PC-9 (cell line): ENCODE data around the gene KIF6. TPM values are rescaled to one million over a fixed set of nuclear protein-coding genes. Genes with fewer than 3 reads are reported as not detected.

Source experiments
- BruUV-seq: library from RNA; stranded (reverse); fragments of 400-500 nt; replicated peaks from 2 replicates; lab custom pipeline; 2021; lab: Mats Ljungman, UMichigan
- CTCF ChIA-PET: fragments of 300-600 bp; sonication (Branson Sonifier 250); formaldehyde crosslinking; loops from one replicate; lab custom pipeline; 2022; ENCODE audit warnings: antibody characterized with exemption; lab: Charles Lee
- POLR2A ChIA-PET: fragments of 300-600 bp; sonication (Branson Sonifier 250); formaldehyde crosslinking; loops from one replicate; lab custom pipeline; 2022; ENCODE audit warnings: antibody characterized with exemption; ENCODE audit not compliant: unreplicated experiment; lab: Charles Lee
- DNase-seq, 2 experiments: peaks; one replicate each; pipeline versions ENCODE4 v3.0.0 to v3.0.0-alpha.2; 2015 to 2022; ENCODE audit warnings: mixed read lengths in 1 of 2
- H2AFZ ChIP-seq: fragments of 200-600 bp; sonication (generic); 2 replicates; pipeline ENCODE4 v1.8.1; 2017; ENCODE audit warnings: antibody characterized with exemption
- H3F3A ChIP-seq: fragments of 200-600 bp; sonication (generic); 2 replicates; pipeline ENCODE4 v1.8.1; 2017; ENCODE audit warnings: antibody characterized with exemption, mild to moderate bottlenecking, low read depth; ENCODE audit not compliant: insufficient read depth
- H3K27ac ChIP-seq: fragments of 200-600 bp; sonication (generic); 2 replicates; pipeline ENCODE4 v1.6.1; 2016; ENCODE audit warnings: mixed run types
- H3K27me3 ChIP-seq: fragments of 200-600 bp; sonication (generic); 2 replicates; pipeline ENCODE4 v1.6.1; 2016; ENCODE audit warnings: low read depth, mixed run types; ENCODE audit not compliant: insufficient read depth
- H3K36me3 ChIP-seq: fragments of 200-600 bp; sonication (generic); 2 replicates; pipeline ENCODE4 v1.6.1; 2016; ENCODE audit warnings: low read depth, mixed run types
- H3K4me1 ChIP-seq: fragments of 200-600 bp; sonication (generic); replicated peaks from 2 replicates; pipeline ENCODE4 v1.6.1; 2016; ENCODE audit warnings: mixed run types; ENCODE audit not compliant: insufficient read depth
- H3K4me2 ChIP-seq: fragments of 200-600 bp; sonication (generic); 2 replicates; pipeline ENCODE4 v1.6.1; 2017; ENCODE audit warnings: mixed run types
- H3K4me3 ChIP-seq: fragments of 200-600 bp; sonication (generic); 2 replicates; pipeline ENCODE4 v1.6.1; 2016; ENCODE audit warnings: mixed run types
- H3K79me2 ChIP-seq: fragments of 200-600 bp; sonication (generic); 2 replicates; pipeline ENCODE4 v1.6.1; 2017; ENCODE audit warnings: low read depth, mixed run types
- H3K9me2 ChIP-seq: fragments of 200-600 bp; sonication (generic); 2 replicates; pipeline ENCODE4 v1.8.1; 2017; ENCODE audit warnings: mild to moderate bottlenecking; ENCODE audit not compliant: insufficient read depth
- H3K9me3 ChIP-seq: fragments of 200-600 bp; sonication (generic); 2 replicates; pipeline ENCODE4 v1.8.1; 2016; ENCODE audit warnings: low read depth; ENCODE audit not compliant: insufficient read depth
- H4K20me1 ChIP-seq: fragments of 200-600 bp; sonication (generic); 2 replicates; pipeline ENCODE4 v1.8.1; 2017; ENCODE audit not compliant: insufficient read depth
- CTCF ChIP-seq: fragments of 200-600 bp; sonication (generic); conservative IDR thresholded peaks from 2 replicates; pipeline ENCODE4 v1.6.1; 2017; ENCODE audit warnings: mixed run types, antibody characterized with exemption, mild to moderate bottlenecking, moderate library complexity
- EZH2 ChIP-seq: fragments of 200-600 bp; sonication (generic); IDR thresholded peaks from 2 replicates; pipeline ENCODE4 v1.8.0; 2017; ENCODE audit warnings: antibody characterized with exemption, low read depth
- intact Hi-C: fragments of 100-400 bp; cut with micrococcal nuclease; formaldehyde crosslinking; loops from one replicate; pipeline ENCODE4 v1.10.0; 2022; ENCODE audit not compliant: unreplicated experiment
- total RNA-seq: library from RNA; stranded (reverse); gene quantifications from 2 replicates; pipeline ENCODE4 v1.2.3, GENCODE V29; 2021

KIF6 gene
- total RNA-seq, 1 experiment from 2014 or later = not detected

DNA sequence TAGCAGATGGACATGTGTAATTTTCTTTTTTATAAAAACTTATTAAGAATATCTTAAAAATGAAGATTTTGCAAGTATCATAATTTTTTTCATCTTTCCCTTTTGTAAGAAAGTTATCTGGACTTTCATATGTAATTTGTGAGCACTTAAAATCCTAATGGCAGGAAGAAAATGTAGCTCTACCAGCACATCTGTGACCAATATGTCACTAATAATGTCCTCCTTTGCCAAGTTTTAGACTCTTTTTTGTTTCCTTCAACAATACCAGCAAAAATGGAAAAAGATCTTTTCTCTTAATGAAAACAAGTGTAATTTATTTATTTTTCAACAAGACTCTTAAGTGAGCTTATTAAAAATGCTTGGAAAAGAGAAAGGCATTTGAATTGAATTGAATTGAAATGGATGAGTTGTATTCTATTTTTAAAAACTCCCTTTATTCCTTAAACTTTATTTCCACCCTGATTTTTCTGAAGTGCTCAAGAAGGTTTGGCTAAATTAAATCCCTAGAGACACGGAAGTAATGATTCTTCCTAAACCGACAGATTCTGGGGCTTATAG, 110.7 kb downstream of the KIF6 start:
- H3K27ac ChIP-seq = no peak overlapping the region
- no peaks in the 10 kb centered on the region for H3K4me1 ChIP-seq
- no TSS peak for BruUV-seq
- no peak overlapping the region for H2AFZ ChIP-seq
- ChIA-PET POLR2A (no interaction called here), CTCF (no interaction called here)
- intact Hi-C loops = no loop called here
- H3K4me2 ChIP-seq = no peak overlapping the region
- H3K27me3 ChIP-seq = 0 out of 2 replicates have a peak, but pooled peaks cover 10% of the 10 kb centered on the region
- TF ChIP-seq CTCF = no peak
- no peak for TF ChIP-seq EZH2
- H3F3A ChIP-seq = no peaks in the 10 kb centered on the region
- no peaks in the 10 kb centered on the region for H4K20me1 ChIP-seq
- H3K79me2 ChIP-seq = no peaks in the 10 kb centered on the region
- no peaks in the 10 kb centered on the region; the same call in 1 of the 2 replicates for H3K9me3 ChIP-seq
- no peak for DNase-seq
- no peak overlapping the region for H3K4me3 ChIP-seq
- no peaks in the 10 kb centered on the region for H3K9me2 ChIP-seq
- H3K36me3 ChIP-seq = no peaks in the 10 kb centered on the region

- Histone ChIP-seq H4K20me1 (no peaks in the 10 kb centered on the region), H3K9me3 (no peaks in the 10 kb centered on the region; the same call in 1 of the 2 replicates), H3K27ac (no peak overlapping the region), H3K27me3 (peaks cover 22% of the 10 kb centered on the region; the same call in 1 of the 2 replicates), H3F3A (no peaks in the 10 kb centered on the region), H3K36me3 (no peaks in the 10 kb centered on the region), H3K4me2 (no peak overlapping the region), H3K9me2 (no peaks in the 10 kb centered on the region; the same call in 1 of the 2 replicates), H3K4me1 (no peaks in the 10 kb centered on the region), H3K4me3 (no peak overlapping the region), H3K79me2 (no peaks in the 10 kb centered on the region), H2AFZ (no peak overlapping the region)
- POLR2A ChIA-PET = no interaction called here
- CTCF ChIA-PET = no interaction called here
- BruUV-seq = no TSS peak
- DNase-seq = no peak
- TF ChIP-seq EZH2 = no peak
- no peak for TF ChIP-seq CTCF
- intact Hi-C loops = no loop called here
Measured at GRCh38 chr6:39610221-39610620, 115.0 kb downstream of the KIF6 start.

GRCh38 chr6:39608652-39609345, 116.4 kb downstream of the KIF6 start:
- H3K4me1 ChIP-seq = no peaks in the 10 kb centered on the region
- H3K9me3 ChIP-seq = no peaks in the 10 kb centered on the region; the same call in 1 of the 2 replicates
- no peaks in the 10 kb centered on the region for H3K36me3 ChIP-seq
- no peaks in the 10 kb centered on the region; the same call in 1 of the 2 replicates for H3K9me2 ChIP-seq
- H3K79me2 ChIP-seq = no peaks in the 10 kb centered on the region
- H3K4me3 ChIP-seq = no peak overlapping the region
- no peak overlapping the region for H3K27ac ChIP-seq
- CTCF ChIA-PET = no interaction called here
- H3K4me2 ChIP-seq = no peak overlapping the region
- TF ChIP-seq EZH2 (no peak), CTCF (no peak)
- peaks cover 28% of the 10 kb centered on the region; the same call in 1 of the 2 replicates for H3K27me3 ChIP-seq
- intact Hi-C loops = no loop called here
- H4K20me1 ChIP-seq = no peaks in the 10 kb centered on the region
- BruUV-seq = no TSS peak
- no peaks in the 10 kb centered on the region for H3F3A ChIP-seq
- H2AFZ ChIP-seq = no peak overlapping the region
- POLR2A ChIA-PET = no interaction called here
- DNase-seq = no peak
